Activated CD4-positive, alpha-beta T cell treated with anti-CD3 and anti-CD28 coated beads, Interleukin-2, amount 50 U/mL, for 4 hours (primary cell): ENCODE results near the gene PCDH1.
"Not testable (repeated sequence)": the region's sequence is repeated elsewhere in the genome, so short reads cannot be mapped to it uniquely, and the experiment has no call there.

Experiments used
- DNase-seq, 2 experiments: peaks; one replicate each; pipeline ENCODE4 v3.0.0-alpha.2; 2020

Gene PCDH1

DNA sequence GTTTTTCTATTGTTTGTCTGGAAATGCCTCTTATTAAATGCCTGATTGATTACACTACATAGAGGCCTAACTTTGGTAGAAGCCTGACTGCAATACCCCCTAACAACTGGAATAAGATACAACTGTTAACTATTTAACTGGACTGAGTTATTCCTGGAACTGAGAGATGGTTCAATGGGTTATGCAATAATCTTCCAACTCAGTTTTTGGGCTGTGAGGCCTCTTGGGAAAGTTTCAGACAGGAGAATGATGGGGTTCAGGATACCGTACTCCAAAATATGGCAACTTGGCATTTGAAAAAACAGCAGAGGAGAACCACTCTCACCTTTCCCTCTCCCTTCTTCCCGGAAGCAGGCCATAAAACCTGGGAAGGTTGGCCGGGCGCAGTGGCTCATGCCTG, 19.2 kb upstream of the PCDH1 start:
- no peak for DNase-seq

- not testable (repeated sequence) for DNase-seq
Measured at GRCh38 chr5:141890429-141890828, 12.2 kb upstream of the PCDH1 start.

GRCh38 chr5:141889282-141889871, 11.2 kb upstream of the PCDH1 start:
- DNase-seq = no peak

- DNase-seq = no peak
Measured at GRCh38 chr5:141883892-141884318, 5.7 kb upstream of the PCDH1 start.

DNA sequence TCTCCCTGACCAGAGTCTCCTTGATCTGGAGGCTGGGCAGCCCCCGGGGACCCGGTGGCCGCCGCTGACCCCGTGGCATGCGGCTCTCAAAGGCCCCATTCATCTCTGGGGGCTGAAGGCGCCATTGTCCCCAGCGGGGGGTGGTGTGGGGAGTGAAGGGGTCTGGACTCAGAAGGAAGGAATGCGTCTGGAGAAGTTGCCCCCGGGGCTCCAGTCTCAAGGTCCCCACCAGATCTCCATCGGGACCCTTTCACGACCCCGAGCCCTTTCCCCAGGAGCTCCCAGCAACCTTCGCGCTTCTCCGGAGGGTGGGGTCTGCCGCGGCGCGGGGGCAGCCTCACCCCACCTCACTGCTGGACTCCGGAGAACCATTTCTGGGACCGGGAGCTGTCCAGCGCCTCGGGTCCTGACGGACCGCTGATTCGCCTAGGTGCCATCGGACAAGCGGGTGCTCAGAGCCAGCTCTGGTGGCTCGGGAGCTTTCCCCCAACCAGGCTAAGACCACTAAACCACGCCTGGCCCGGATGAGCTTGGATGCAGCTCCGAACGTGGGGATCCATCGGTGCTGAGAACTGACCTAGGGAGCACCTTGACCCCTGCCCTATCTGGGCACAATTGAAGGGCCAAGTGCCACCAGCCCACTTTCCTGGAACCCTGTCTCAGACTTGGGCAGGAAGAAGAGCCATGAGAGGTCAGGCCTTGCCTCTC, 5.1 kb upstream of the PCDH1 start:
- no peak for DNase-seq

GRCh38 chr5:141882594-141883183, 4.5 kb upstream of the PCDH1 start:
- no peak for DNase-seq

- no peak for DNase-seq
Measured at GRCh38 chr5:141881886-141882285, 3.7 kb upstream of the PCDH1 start.

DNA sequence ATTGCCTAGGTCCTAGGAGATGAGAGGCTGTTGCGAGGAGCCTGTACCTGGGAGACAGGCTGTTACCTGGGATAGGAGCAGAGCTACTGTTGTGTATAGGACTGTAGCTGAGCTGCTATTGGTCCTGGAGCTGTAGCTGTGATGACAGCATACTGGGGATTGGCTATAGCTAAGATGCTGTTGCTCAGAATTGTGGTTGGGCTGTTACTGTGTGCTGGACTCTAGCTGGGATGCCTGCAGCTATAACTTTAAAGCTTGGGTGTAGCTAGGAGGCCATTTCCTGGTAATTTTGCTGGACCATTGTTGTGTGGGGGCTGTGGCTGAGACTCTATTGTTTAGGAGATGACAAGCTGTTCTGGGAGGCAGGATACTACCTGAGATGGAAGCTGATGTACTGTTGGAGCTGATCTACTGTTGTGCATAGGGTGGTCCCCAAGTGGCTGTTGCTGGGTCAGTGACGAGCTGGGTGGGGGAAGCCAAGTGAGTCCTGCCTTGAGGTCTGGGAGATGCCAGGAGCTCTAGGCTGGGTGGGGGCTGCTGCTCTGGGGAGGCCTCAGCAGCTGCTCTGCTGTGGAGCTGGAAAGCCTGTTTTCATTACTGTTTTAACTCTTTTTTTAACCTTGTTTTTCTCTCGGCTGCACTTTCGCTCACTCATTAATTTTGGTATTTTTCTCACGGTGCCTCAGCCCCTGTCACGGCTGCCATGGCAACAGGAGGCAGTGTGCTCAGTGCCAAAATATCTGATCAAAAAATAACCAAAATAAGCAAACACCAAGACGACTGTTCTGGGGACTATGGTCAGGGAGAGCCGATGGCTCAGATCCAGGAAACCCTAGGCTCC, 3.0 kb upstream of the PCDH1 start:
- no peak for DNase-seq

DNA sequence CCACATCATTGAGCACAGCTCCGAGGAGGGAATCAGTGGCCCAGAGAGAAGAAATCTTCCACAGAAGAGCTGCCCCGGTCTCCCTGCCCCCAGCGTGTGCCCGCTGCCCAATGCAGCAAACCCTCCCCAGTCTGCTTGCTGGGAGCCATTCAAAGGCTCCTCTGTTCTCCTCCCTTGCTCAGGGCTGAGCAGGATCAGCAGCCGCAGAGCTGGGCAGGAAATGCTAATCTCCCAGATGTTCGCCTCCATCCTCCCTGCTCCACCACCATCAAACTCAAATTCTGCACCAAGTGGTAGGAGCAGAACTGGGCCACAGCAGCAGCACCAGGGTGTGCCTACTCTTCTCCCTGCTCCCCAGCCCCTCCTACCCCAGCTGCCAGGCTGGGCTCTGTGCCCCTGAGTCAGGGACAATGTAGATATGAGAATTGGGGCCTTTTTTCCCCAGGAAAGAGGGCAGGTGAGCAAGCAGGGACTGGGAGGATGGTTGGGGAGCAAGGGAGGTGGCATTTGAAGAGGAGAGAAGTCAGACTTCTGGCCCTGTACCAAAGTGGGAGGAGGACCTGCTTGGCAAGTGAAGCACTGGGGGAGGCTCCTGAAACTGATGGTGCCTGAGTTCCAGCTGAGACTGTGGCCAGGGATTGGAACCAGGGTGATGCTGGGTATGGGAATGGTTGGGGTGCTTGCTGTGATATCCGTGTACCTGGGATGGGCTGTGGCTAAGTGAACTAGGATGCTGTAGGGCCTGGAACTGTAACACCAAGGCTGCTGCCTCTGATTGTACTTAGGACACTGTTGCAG, 1.9 kb upstream of the PCDH1 start:
- no peak for DNase-seq

GRCh38 chr5:141879426-141879759, 1.2 kb upstream of the PCDH1 start:
- DNase-seq = no peak

DNA sequence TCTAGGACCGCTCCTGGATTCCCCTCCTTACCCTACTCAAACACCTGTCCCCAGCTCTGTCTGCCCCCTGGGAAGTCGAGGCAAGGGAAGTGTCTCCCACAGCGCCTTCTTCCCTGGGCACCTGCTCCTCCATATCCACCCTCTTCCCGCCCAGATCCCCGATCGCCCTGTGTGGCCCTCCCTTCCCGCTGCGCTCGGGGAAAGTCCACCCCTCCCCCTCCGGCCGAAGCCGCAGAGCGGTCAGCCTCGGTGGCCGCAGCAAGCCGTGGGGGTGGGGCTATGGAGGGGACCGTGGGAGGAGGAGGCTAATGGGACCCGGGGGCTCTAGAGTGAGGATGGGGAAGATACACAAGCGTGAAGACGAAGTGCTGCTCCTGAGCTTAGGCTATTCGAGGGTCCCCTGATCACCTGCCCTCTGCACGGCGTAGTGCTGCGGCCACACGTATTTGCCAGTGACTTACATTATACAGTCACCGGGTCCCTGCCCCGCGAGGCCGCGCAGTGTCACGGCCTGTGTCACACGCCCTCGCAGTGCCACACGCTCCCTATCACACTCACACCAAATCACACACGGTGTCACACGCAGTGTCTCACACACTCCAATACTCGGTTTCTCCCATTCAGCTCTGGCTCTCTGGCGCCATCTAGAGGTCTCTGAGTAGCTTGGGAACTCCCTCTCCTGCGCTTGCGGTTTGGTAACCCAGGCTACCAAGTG, 658 bp upstream of the PCDH1 start:
- DNase-seq = peak; percentile 86 to 88

GRCh38 chr5:141877356-141878185, 639 bp downstream of the PCDH1 start:
- DNase-seq = peak; percentile 23 to 29

GRCh38 chr5:141876628-141877355, 1.4 kb downstream of the PCDH1 start:
- DNase-seq = no peak

DNA sequence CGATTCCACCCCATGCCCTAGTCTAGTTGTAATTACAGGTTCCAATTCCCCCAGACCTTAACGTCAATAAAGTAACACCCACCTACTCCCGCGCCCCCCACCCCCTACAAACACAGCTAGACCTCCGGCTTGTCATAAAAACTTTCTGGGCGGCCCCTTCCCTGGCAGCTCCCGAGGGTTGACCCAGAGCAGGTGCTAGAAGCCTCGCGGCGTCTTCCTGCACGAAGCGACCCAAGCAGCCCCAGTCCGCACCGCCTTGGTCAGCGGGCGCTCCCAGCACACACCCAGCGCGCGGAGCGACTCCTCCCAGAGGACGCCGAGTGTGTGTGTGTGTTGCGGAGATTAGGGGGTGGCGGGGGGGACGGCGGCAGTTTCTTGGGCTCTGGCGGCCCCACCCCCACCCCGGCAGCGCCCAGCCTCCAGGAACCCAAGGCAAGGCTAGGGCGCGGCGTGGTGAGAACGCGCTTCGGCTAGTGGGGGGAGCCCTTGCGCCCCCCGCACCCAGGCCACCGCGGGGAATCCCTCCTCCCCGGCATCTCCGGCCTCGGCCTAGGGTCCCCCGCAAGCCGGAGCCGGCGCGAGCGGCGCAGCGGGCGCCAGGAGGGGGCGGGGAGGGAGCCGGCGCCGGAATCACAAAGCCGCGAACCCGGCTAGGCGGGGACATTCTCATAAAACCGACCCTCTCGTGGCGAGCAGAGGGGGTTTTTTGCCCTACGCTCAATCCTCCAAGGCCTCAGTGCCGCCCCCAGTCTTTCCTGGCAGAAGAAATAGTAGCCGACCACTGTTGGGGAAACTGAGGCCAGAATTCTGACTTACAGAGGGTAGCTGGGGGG, 2.2 kb downstream of the PCDH1 start:
- no peak for DNase-seq

- no peak for DNase-seq
Measured at GRCh38 chr5:141875022-141875740, 3.0 kb downstream of the PCDH1 start.

DNA sequence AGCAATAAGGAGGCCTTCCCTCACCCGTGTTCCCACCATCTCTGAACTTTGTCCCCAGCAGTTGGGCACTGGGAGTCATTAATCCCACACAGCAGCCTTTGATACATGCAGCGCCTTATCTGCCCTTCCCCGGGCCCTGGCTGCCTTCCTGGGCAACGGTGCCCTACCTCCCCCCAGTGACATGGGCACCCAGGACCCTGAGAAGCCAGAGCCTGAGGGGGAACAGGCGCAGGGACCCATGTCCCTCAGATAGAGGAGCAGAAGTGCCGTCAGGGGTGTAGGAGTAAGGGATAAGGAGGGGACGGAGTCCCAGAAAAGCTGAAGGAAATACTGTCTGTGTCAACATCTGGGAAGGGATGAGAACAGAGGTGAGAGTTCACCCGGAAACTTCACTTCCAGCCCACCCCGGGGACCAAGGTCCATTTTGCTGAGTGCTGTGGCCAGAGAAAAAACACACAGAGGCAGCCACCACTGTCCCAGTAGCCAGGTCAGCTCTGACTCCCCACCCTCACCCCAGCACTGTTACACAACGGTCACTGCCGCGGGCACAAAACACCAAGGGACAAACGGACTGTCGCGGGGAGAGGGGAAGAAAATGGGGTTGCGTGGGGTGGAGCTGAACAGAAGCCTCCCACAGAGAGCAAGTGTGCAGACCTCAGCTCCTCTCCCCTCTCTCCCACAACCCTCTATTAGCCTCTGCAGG, 3.8 kb downstream of the PCDH1 start:
- no peak for DNase-seq

- DNase-seq = no peak
Measured at GRCh38 chr5:141873933-141874261, 4.3 kb downstream of the PCDH1 start.
